GM10266 (cell line): ENCODE results near the gene ADAMTS3.

Source experiments
- DNase-seq: peaks from one replicate; pipeline ENCODE4 v3.0.0; 2012; ENCODE audit errors: extremely low spot score
- TF ChIP-seq, protein P1 (sequence below): IDR thresholded peaks from 2 replicates; pipeline ENCODE4 v1.5.1; 2012; ENCODE audit warnings: mild to moderate bottlenecking, low read depth; ENCODE audit not compliant: control insufficient read depth, insufficient read depth; ENCODE audit errors: missing control alignments

Gene ADAMTS3

GRCh38 chr4:72422416-72422815 lies 146.6 kb downstream of the ADAMTS3 start:
- TF ChIP-seq, protein P1, sequence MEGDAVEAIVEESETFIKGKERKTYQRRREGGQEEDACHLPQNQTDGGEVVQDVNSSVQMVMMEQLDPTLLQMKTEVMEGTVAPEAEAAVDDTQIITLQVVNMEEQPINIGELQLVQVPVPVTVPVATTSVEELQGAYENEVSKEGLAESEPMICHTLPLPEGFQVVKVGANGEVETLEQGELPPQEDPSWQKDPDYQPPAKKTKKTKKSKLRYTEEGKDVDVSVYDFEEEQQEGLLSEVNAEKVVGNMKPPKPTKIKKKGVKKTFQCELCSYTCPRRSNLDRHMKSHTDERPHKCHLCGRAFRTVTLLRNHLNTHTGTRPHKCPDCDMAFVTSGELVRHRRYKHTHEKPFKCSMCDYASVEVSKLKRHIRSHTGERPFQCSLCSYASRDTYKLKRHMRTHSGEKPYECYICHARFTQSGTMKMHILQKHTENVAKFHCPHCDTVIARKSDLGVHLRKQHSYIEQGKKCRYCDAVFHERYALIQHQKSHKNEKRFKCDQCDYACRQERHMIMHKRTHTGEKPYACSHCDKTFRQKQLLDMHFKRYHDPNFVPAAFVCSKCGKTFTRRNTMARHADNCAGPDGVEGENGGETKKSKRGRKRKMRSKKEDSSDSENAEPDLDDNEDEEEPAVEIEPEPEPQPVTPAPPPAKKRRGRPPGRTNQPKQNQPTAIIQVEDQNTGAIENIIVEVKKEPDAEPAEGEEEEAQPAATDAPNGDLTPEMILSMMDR: no peak
- no peak for DNase-seq

DNA sequence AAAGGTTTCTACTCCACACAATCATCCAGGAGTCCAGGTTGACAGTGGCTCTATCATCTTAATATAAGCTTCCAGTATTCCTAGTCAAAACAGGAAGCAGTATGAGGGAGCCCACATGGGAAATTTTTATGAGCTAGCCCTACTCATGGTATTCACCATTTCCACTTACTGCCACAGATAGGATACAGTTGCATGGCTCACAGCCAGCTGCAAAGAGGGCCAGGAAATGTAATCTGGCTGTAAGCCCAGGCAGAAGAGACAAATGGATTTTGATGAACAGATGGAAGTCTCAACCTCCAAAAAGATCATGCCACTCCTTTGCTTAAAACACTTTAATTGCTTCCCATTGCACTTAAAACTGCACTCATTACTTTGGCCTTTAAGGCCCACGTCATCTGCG lies 150.6 kb downstream of the ADAMTS3 start:
- DNase-seq: no peak
- TF ChIP-seq, protein P1: no peak

- TF ChIP-seq, protein P1: no peak
- no peak for DNase-seq
These were observed 158.9 kb downstream of the ADAMTS3 start for GRCh38 chr4:72410158-72410557.

DNA sequence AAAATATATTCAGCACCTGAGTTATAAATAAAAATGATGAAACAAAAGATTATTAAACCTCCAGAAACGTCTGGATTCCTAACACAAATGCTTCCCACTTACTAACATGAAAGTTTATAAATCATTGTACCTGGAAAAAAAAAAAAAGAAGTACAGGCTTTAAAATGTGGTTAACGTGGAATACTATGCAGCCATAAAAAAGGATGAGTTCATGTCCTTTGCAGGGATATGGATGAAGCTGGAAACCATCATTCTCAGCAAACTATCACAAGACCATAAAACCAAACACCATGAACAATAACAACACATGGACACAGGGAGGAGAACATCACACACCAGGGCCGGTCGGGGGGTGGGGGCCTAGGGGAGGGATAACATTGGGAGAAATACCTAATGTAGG lies 160.5 kb downstream of the ADAMTS3 start:
- no peak for DNase-seq
- TF ChIP-seq, protein P1: no peak

DNA sequence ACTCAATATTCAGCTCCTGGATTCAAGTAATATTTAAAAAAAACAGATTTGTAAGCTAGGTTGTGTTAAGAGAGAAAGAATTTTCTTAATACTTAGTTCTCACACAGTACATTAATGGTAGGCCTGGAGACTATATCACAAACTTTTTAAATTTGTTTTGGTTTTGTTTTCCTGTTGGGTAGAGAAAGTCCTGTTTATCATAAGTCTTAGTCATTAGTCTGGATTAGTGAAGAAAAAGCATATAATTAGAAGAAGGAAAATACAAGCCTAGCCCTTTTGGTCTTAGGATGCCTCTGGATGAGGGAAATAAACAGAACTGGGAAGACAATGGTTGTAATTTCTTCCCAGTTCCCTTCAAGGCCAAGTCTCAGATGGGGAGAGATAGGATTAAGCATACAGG lies 163.6 kb downstream of the ADAMTS3 start:
- TF ChIP-seq, protein P1: no peak
- DNase-seq: no peak

GRCh38 chr4:72397314-72397713 lies 171.7 kb downstream of the ADAMTS3 start:
- TF ChIP-seq, protein P1: no peak
- DNase-seq: no peak

DNA sequence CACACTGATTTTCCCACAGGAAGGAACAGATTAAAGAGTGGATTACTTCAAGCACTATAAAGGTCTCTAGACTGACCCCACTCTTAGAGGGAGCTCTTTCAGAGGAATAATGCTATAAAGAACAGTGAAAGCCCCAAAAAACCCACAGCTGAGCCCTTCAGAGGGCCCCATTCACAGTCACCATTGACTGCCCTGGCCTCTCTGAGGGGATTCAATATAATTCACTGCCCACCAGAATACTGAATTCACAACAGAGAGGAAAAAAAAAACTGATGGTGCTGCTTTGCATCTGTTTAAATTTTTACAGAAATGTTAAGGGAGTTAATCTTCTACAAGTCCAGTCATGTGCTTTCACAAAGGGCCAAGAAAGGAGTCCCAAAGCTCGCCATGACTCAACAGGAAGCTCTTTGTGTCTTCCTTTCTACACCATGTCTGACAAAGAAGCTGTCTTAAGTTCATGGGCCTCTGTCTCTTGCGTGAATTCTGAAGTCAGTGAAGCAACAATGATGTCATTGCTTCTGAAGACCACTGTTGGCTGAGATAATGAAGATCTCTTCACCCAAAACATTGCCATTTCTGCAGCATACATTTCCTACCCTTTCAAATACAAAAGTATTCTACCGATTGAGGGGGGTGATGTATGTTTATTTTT lies 174.9 kb downstream of the ADAMTS3 start:
- TF ChIP-seq, protein P1: no peak
- DNase-seq: no peak
